ENCODE results near the gene LONRF2. TPM values are rescaled to one million over a fixed set of nuclear protein-coding genes. Genes with fewer than 3 reads are reported as not detected.

LONRF2 gene
- polyA plus RNA-seq, 1 donor (not counting 4 experiments of a cell fraction or from before 2014, with no cell fraction given): not detected

- Histone ChIP-seq H3K4me2 (ENCODE audit: control insufficient read depth, extremely low read depth, insufficient read depth, low read depth, low read length) (no peak overlapping the region), H3K9me3 (ENCODE audit: control insufficient read depth, low read depth, low read length) (no peaks in the 10 kb centered on the region), H3K9ac (ENCODE audit: control insufficient read depth, extremely low read depth, insufficient read depth, low read length) (no peak overlapping the region), H2AFZ (ENCODE audit: control insufficient read depth, low read length) (no peak overlapping the region), H4K20me1 (ENCODE audit: control insufficient read depth, extremely low read depth, insufficient read depth, low read length) (no peaks in the 10 kb centered on the region), H3K36me3 (ENCODE audit: control insufficient read depth in 2 of 2, extremely low read depth in 1 of 2, insufficient read depth in 2 of 2, low read length in 2 of 2) (no peaks in the 10 kb centered on the region), H3K27me3 (ENCODE audit: control insufficient read depth, extremely low read depth, insufficient read depth, low read length) (no peaks in the 10 kb centered on the region), H3K9me1 (ENCODE audit: control insufficient read depth, extremely low read depth, insufficient read depth, low read length) (no peaks in the 10 kb centered on the region), H3K27ac (ENCODE audit: control insufficient read depth, insufficient read depth, low read length) (no peak overlapping the region), H3K4me3 (ENCODE audit: control insufficient read depth in 2 of 3, extremely low read depth in 1 of 3, insufficient read depth in 2 of 3, low read depth in 1 of 3, low read length in 3 of 3) (no peak overlapping the region), H3K79me2 (ENCODE audit: control insufficient read depth, insufficient read depth, low read length) (no peaks in the 10 kb centered on the region), H3K4me1 (ENCODE audit: control insufficient read depth, extremely low read depth, insufficient read depth, low read length) (no peaks in the 10 kb centered on the region)
- dilution Hi-C loops (cut with MboI; ENCODE audit: extremely low pct_ligation_motif_present, low sequenced_read_pairs): no loop called here
- TF ChIP-seq EZH2 (IDR thresholded peaks at IDR 0.05; ENCODE audit: low read length): no peak
- TF ChIP-seq CTCF (optimal IDR thresholded peaks at IDR 0.05 in 1 of 3, IDR thresholded peaks at IDR 0.05 in 1 of 3, conservative IDR thresholded peaks at IDR 0.05 in 1 of 3; ENCODE audit: extremely low read depth in 1 of 3, insufficient read depth in 2 of 3, low read length in 3 of 3): no peak
- DNase-seq (ENCODE audit: low read depth, low spot score) (no peak), FAIRE-seq (no peak)
Measured at GRCh38 chr2:100271210-100271609, 51.1 kb downstream of the LONRF2 start.

GRCh38 chr2:100270381-100271146 lies 51.7 kb downstream of the LONRF2 start:
- no peaks in the 10 kb centered on the region for H3K4me1 ChIP-seq (ENCODE audit: control insufficient read depth, extremely low read depth, insufficient read depth, low read length)
- no peaks in the 10 kb centered on the region for H3K36me3 ChIP-seq (ENCODE audit: control insufficient read depth in 2 of 2, extremely low read depth in 1 of 2, insufficient read depth in 2 of 2, low read length in 2 of 2)
- no peak overlapping the region for H3K9ac ChIP-seq (ENCODE audit: control insufficient read depth, extremely low read depth, insufficient read depth, low read length)
- no peak overlapping the region for H3K4me3 ChIP-seq (ENCODE audit: control insufficient read depth in 2 of 3, extremely low read depth in 1 of 3, insufficient read depth in 2 of 3, low read depth in 1 of 3, low read length in 3 of 3)
- dilution Hi-C loops (cut with MboI; ENCODE audit: extremely low pct_ligation_motif_present, low sequenced_read_pairs): no loop called here
- no peaks in the 10 kb centered on the region for H3K27me3 ChIP-seq (ENCODE audit: control insufficient read depth, extremely low read depth, insufficient read depth, low read length)
- no peak overlapping the region for H3K27ac ChIP-seq (ENCODE audit: control insufficient read depth, insufficient read depth, low read length)
- no peaks in the 10 kb centered on the region for H3K9me1 ChIP-seq (ENCODE audit: control insufficient read depth, extremely low read depth, insufficient read depth, low read length)
- no peak for DNase-seq (ENCODE audit: low read depth, low spot score)
- FAIRE-seq: no peak
- TF ChIP-seq CTCF (optimal IDR thresholded peaks at IDR 0.05 in 1 of 3, IDR thresholded peaks at IDR 0.05 in 1 of 3, conservative IDR thresholded peaks at IDR 0.05 in 1 of 3; ENCODE audit: extremely low read depth in 1 of 3, insufficient read depth in 2 of 3, low read length in 3 of 3) (no peak), EZH2 (IDR thresholded peaks at IDR 0.05; ENCODE audit: low read length) (no peak)
- H3K4me2 ChIP-seq (ENCODE audit: control insufficient read depth, extremely low read depth, insufficient read depth, low read depth, low read length): no peak overlapping the region
- H2AFZ ChIP-seq (ENCODE audit: control insufficient read depth, low read length): no peak overlapping the region
- no peaks in the 10 kb centered on the region for H4K20me1 ChIP-seq (ENCODE audit: control insufficient read depth, extremely low read depth, insufficient read depth, low read length)
- H3K79me2 ChIP-seq (ENCODE audit: control insufficient read depth, insufficient read depth, low read length): no peaks in the 10 kb centered on the region
- H3K9me3 ChIP-seq (ENCODE audit: control insufficient read depth, low read depth, low read length): no peaks in the 10 kb centered on the region

All from keratinocyte (primary cell).